DOHH2 (cell line): ENCODE results near the gene DISP2.

ENCODE experiments used
- H3F3A ChIP-seq: fragments of 200-600 bp; sonication (generic), shearing (Covaris generic); 2 replicates; pipeline ENCODE4 v1.6.0; 2016; ENCODE audit warnings: antibody characterized with exemption, mild to moderate bottlenecking; ENCODE audit not compliant: control insufficient read depth, insufficient read depth
- H3K27ac ChIP-seq: fragments of 200-600 bp; sonication (generic); 2 replicates; pipeline ENCODE4 v1.5.1; 2014; ENCODE audit warnings: low read depth, mild to moderate bottlenecking, low read length, moderate library complexity
- H3K27me3 ChIP-seq: fragments of 200-600 bp; sonication (generic); 2 replicates; pipeline ENCODE4 v1.6.1; 2014; ENCODE audit warnings: mild to moderate bottlenecking, low read length, mixed read lengths; ENCODE audit not compliant: control insufficient read depth
- H3K36me3 ChIP-seq: fragments of 200-600 bp; sonication (generic); 2 replicates; pipeline ENCODE4 v1.6.1; 2014; ENCODE audit warnings: mild to moderate bottlenecking, low read length, moderate library complexity, mixed read lengths; ENCODE audit not compliant: control insufficient read depth
- H3K4me1 ChIP-seq: fragments of 200-600 bp; sonication (generic); 2 replicates; pipeline ENCODE4 v1.6.1; 2014; ENCODE audit warnings: mild to moderate bottlenecking, low read length, mixed read lengths; ENCODE audit not compliant: control insufficient read depth
- H3K4me2 ChIP-seq: fragments of 200-600 bp; sonication (generic); 2 replicates; pipeline ENCODE4 v1.6.0; 2014; ENCODE audit warnings: mild to moderate bottlenecking, low read length, moderate library complexity
- H3K4me3 ChIP-seq: fragments of 200-600 bp; sonication (generic); 2 replicates; pipeline ENCODE4 v1.5.1; 2014; ENCODE audit warnings: mild to moderate bottlenecking, low read length, mixed read lengths
- H3K79me2 ChIP-seq: fragments of 200-600 bp; sonication (generic); 2 replicates; pipeline ENCODE4 v1.6.1; 2014; ENCODE audit warnings: mild to moderate bottlenecking, low read length, mixed read lengths; ENCODE audit not compliant: control insufficient read depth
- H3K9me2 ChIP-seq: fragments of 200-600 bp; sonication (generic); replicated peaks from 2 replicates; pipeline ENCODE4 v1.6.1; 2014; ENCODE audit warnings: mild to moderate bottlenecking, low read length, mixed read lengths; ENCODE audit not compliant: control insufficient read depth
- H3K9me3 ChIP-seq: fragments of 200-600 bp; sonication (generic); 2 replicates; pipeline ENCODE4 v1.6.1; 2014; ENCODE audit warnings: antibody characterized with exemption, low read length, mixed read lengths; ENCODE audit not compliant: control insufficient read depth, insufficient read depth
- H4K20me1 ChIP-seq: fragments of 200-600 bp; sonication (generic); 2 replicates; pipeline ENCODE4 v1.6.0; 2014; ENCODE audit warnings: low read depth, mild to moderate bottlenecking, antibody characterized with exemption, low read length, moderate library complexity; ENCODE audit not compliant: control insufficient read depth, insufficient read depth
- EZH2phosphoT487 ChIP-seq: fragments of 200-600 bp; sonication (generic); IDR thresholded peaks from 2 replicates; pipeline ENCODE4 v1.6.1; 2017; ENCODE audit warnings: borderline replicate concordance, mild to moderate bottlenecking, antibody characterized with exemption, low read length, moderate library complexity, mixed read lengths
- TF ChIP-seq, protein P1 (sequence below): fragments of 200-600 bp; sonication (generic); IDR thresholded peaks from one replicate; pipeline ENCODE4 v1.5.1; 2014; ENCODE audit warnings: antibody characterized with exemption, mild to moderate bottlenecking, low read depth, low read length; ENCODE audit not compliant: poor library complexity, severe bottlenecking

DISP2 gene

DNA sequence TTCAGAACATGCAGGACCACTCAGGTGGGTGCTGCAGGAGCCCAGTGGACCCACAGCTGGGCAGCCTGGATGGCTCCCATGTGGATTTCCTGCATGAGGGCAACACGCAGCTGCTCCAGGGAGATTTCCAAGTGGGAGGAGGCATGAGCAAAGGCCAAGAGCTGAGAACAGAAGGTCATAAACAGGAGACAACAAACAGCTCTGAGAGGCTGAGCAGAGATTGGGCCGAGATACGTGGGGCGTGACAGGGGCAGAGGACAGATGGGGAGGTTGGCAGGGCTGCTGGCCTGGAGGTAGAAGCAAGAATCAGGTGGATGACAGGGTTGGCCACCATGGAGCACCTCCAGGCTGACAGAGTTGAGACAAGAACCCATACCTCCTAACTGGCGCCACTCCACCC, 4.3 kb upstream of the DISP2 start:
- Histone ChIP-seq H4K20me1 (no peaks in the 10 kb centered on the region), H3K36me3 (no peaks in the 10 kb centered on the region), H3F3A (no peaks in the 10 kb centered on the region), H3K79me2 (no peaks in the 10 kb centered on the region), H3K4me1 (peaks cover 7% of the 10 kb centered on the region), H3K4me3 (no peak overlapping the region), H3K9me3 (no peaks in the 10 kb centered on the region), H3K4me2 (no peak overlapping the region), H3K9me2 (no peaks in the 10 kb centered on the region), H3K27me3 (peaks cover 8% of the 10 kb centered on the region; the same call in 1 of the 2 replicates), H3K27ac (no peak overlapping the region)
- TF ChIP-seq, protein P1, sequence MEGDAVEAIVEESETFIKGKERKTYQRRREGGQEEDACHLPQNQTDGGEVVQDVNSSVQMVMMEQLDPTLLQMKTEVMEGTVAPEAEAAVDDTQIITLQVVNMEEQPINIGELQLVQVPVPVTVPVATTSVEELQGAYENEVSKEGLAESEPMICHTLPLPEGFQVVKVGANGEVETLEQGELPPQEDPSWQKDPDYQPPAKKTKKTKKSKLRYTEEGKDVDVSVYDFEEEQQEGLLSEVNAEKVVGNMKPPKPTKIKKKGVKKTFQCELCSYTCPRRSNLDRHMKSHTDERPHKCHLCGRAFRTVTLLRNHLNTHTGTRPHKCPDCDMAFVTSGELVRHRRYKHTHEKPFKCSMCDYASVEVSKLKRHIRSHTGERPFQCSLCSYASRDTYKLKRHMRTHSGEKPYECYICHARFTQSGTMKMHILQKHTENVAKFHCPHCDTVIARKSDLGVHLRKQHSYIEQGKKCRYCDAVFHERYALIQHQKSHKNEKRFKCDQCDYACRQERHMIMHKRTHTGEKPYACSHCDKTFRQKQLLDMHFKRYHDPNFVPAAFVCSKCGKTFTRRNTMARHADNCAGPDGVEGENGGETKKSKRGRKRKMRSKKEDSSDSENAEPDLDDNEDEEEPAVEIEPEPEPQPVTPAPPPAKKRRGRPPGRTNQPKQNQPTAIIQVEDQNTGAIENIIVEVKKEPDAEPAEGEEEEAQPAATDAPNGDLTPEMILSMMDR = no peak
- TF ChIP-seq EZH2phosphoT487 = no peak

DNA sequence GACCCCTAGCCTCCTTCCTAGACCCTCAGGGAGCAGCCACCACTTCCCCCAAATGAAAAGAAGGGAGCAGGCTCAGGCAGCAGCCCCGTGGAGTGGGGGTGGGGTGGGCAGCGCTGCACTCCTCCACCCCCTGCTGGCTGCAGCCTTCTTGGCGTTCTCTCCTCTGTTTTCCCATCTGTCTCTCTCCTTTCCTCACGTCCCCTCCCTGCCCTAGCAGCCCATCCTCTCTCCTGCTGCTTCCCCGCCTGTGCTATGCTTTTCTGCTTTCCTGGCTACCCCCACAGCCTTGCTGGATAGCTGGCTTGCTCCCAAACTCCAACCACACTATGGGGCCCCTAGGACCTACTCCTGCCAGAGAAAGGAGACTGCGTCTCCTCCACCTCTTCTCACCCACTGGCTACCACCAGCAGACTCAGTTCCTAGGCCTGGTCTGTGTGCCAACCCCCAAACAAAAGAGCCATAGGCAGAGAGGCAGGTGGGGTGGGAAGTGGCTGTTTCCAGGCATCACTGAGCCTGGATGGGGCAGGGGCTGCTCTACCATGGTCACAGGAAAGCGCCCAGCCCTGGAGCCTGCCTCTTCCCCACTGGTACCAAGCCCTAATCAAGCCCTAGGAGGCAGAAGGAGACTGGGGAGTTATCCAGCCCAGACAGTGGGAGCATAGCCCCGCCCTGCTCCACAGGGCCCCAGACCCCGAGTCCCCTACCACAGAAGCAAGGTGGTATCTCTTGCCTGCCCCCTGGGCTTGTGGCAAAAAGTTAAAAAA, 3.4 kb upstream of the DISP2 start:
- no peak overlapping the region for H3K4me3 ChIP-seq
- no peak overlapping the region for H3K4me2 ChIP-seq

DNA sequence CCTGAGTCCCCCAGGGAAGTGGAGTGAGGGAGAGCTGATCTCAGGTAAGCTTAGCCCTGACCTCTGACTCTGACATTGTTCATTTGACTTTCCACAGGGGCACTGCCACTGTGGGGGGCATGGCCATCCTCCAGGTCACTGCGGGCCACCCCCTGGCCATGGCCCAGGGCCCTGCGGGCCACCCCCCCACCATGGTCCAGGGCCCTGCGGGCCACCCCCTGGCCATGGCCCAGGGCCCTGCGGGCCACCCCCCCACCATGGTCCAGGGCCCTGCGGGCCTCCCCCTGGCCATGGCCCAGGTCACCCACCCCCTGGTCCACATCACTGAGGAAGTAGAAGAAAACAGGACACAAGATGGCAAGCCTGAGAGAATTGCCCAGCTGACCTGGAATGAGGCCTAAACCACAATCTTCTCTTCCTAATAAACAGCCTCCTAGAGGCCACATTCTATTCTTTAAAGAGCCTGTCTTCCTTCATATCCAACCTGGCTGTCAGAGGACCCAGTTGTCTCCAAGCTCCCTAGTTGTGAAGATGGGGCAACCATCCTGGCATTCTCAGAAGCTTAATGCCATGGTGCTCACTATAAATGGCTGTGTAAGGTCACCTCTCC, 1.9 kb upstream of the DISP2 start:
- no peak for TF ChIP-seq EZH2phosphoT487
- TF ChIP-seq, protein P1 = no peak
- peaks cover 8% of the 10 kb centered on the region; the same call in 1 of the 2 replicates for H3K27me3 ChIP-seq
- no peak overlapping the region for H3K4me3 ChIP-seq
- no peaks in the 10 kb centered on the region for H4K20me1 ChIP-seq
- no peak overlapping the region for H3K27ac ChIP-seq
- peaks cover 12% of the 10 kb centered on the region for H3K4me1 ChIP-seq
- no peaks in the 10 kb centered on the region for H3K9me2 ChIP-seq
- no peaks in the 10 kb centered on the region for H3F3A ChIP-seq
- no peak overlapping the region for H3K4me2 ChIP-seq
- no peaks in the 10 kb centered on the region for H3K79me2 ChIP-seq
- H3K9me3 ChIP-seq = no peaks in the 10 kb centered on the region
- H3K36me3 ChIP-seq = no peaks in the 10 kb centered on the region

More for the DNA sequence above, 3.4 kb upstream of the DISP2 start:
- Histone ChIP-seq H3K9me3 (no peaks in the 10 kb centered on the region), H3F3A (no peaks in the 10 kb centered on the region), H3K9me2 (no peaks in the 10 kb centered on the region), H4K20me1 (no peaks in the 10 kb centered on the region), H3K27ac (no peak overlapping the region), H3K4me1 (peaks cover 12% of the 10 kb centered on the region), H3K36me3 (no peaks in the 10 kb centered on the region), H3K27me3 (peaks cover 8% of the 10 kb centered on the region; the same call in 1 of the 2 replicates), H3K79me2 (no peaks in the 10 kb centered on the region)
- TF ChIP-seq EZH2phosphoT487 = no peak
- TF ChIP-seq, protein P1 = peak; percentile 54
